PC-3 (cell line): Measurements from ENCODE around the gene RAB17. TPM values are rescaled to one million over a fixed set of nuclear protein-coding genes. Genes with fewer than 3 reads are reported as not detected.
"Not testable (repeated sequence)": the region's sequence is repeated elsewhere in the genome, so short reads cannot be mapped to it uniquely, and the experiment has no call there.

Source experiments
- ATAC-seq: fragments of 200-7000 bp; cut with Tn5 transposase; 2 replicates; pipeline ENCODE4 v1.9.1; 2020; ENCODE audit warnings: mild to moderate bottlenecking, moderate library complexity
- BruUV-seq: library from RNA; stranded (reverse); fragments of 400-500 nt; replicated peaks from 2 replicates; lab custom pipeline; 2021; lab: Mats Ljungman, UMichigan
- CTCF ChIA-PET: fragments of 300-600 bp; sonication (Branson Sonifier 250); formaldehyde crosslinking; loops from one replicate; lab custom pipeline; 2022; ENCODE audit warnings: antibody characterized with exemption; lab: Charles Lee
- POLR2A ChIA-PET: fragments of 300-600 bp; sonication (Branson Sonifier 250); formaldehyde crosslinking; loops from one replicate; lab custom pipeline; 2022; ENCODE audit warnings: antibody characterized with exemption; ENCODE audit not compliant: unreplicated experiment; lab: Charles Lee
- DNase-seq: peaks from one replicate; pipeline ENCODE4 v3.0.0-alpha.2; 2015
- H2AFZ ChIP-seq: fragments of 300-600 bp; sonication (generic); 2 replicates; pipeline ENCODE4 v1.6.0; 2016; ENCODE audit warnings: antibody characterized with exemption, low read length
- H3F3A ChIP-seq: fragments of 300-600 bp; sonication (generic); one replicate; pipeline ENCODE4 v1.6.0; 2017; ENCODE audit warnings: antibody characterized with exemption, low read length, control low read depth, mild to moderate bottlenecking; ENCODE audit not compliant: unreplicated experiment
- H3K27ac ChIP-seq: fragments of 300-600 bp; sonication (generic); 2 replicates; pipeline ENCODE4 v1.5.1; 2016; ENCODE audit warnings: mild to moderate bottlenecking, low read length
- H3K27me3 ChIP-seq: fragments of 300-600 bp; sonication (generic); 2 replicates; pipeline ENCODE4 v1.6.1; 2016; ENCODE audit warnings: low read length, mixed read lengths
- H3K36me3 ChIP-seq: fragments of 300-600 bp; sonication (generic); 2 replicates; pipeline ENCODE4 v1.6.1; 2016; ENCODE audit warnings: low read depth, mixed run types, low read length, mixed read lengths
- H3K4me1 ChIP-seq: fragments of 300-600 bp; sonication (generic); 2 replicates; pipeline ENCODE4 v1.5.1; 2016; ENCODE audit warnings: low read length; ENCODE audit not compliant: insufficient read depth
- H3K4me2 ChIP-seq: fragments of 300-600 bp; sonication (generic); 2 replicates; pipeline ENCODE4 v1.6.0; 2016; ENCODE audit warnings: low read length
- H3K4me3 ChIP-seq: fragments of 300-600 bp; sonication (generic); 2 replicates; pipeline ENCODE4 v1.5.1; 2016; ENCODE audit warnings: mild to moderate bottlenecking, low read length, mixed read lengths
- H3K79me2 ChIP-seq: fragments of 300-600 bp; sonication (generic); 2 replicates; pipeline ENCODE4 v1.6.1; 2017; ENCODE audit warnings: low read length, mixed read lengths
- H3K9ac ChIP-seq: fragments of 300-600 bp; sonication (generic); 2 replicates; pipeline ENCODE4 v1.6.0; 2016; ENCODE audit warnings: mild to moderate bottlenecking, low read length
- H3K9me2 ChIP-seq: fragments of 300-600 bp; sonication (generic); replicated peaks from 2 replicates; pipeline ENCODE4 v1.6.1; 2016; ENCODE audit warnings: mixed run types, low read length, mixed read lengths
- H3K9me3 ChIP-seq: fragments of 300-600 bp; sonication (generic); 2 replicates; pipeline ENCODE4 v1.6.1; 2016; ENCODE audit warnings: low read length, mixed read lengths
- H4K20me1 ChIP-seq: fragments of 300-600 bp; sonication (generic); 2 replicates; pipeline ENCODE4 v1.6.1; 2016; ENCODE audit warnings: low read length, mixed read lengths
- CTCF ChIP-seq: fragments of 300-600 bp; sonication (generic); conservative IDR thresholded peaks from 2 replicates; pipeline ENCODE4 v1.5.1; 2017; ENCODE audit warnings: antibody characterized with exemption, low read depth, mild to moderate bottlenecking, low read length
- EZH2 ChIP-seq: fragments of 300-600 bp; sonication (generic); IDR thresholded peaks from one replicate; pipeline ENCODE4 v1.6.1; 2017; ENCODE audit warnings: antibody characterized with exemption, mild to moderate bottlenecking, low read length; ENCODE audit not compliant: unreplicated experiment
- EZH2phosphoT487 ChIP-seq: fragments of 300-600 bp; sonication (generic); IDR thresholded peaks from 2 replicates; pipeline ENCODE4 v1.6.1; 2018; ENCODE audit warnings: mild to moderate bottlenecking, antibody characterized with exemption, low read length, borderline replicate concordance
- intact Hi-C: fragments of 100-400 bp; cut with micrococcal nuclease; formaldehyde crosslinking; loops from 2 replicates; pipeline ENCODE4 v1.9.0; 2023
- total RNA-seq: library from RNA; depleted of rRNA; stranded (reverse); fragments of >200 nt; gene quantifications from 2 replicates; pipeline ENCODE4 v1.2.3, GENCODE V29; 2014

Gene RAB17
- total RNA-seq, 1 experiment from 2014 or later: 28.9 TPM

- Histone ChIP-seq H3K27ac (no peak overlapping the region), H3K79me2 (no peaks in the 10 kb centered on the region), H3K4me3 (no peak overlapping the region), H3K36me3 (no peaks in the 10 kb centered on the region), H3K9me3 (no peaks in the 10 kb centered on the region), H3K4me1 (peaks cover 7% of the 10 kb centered on the region; the same call in 1 of the 2 replicates), H3K4me2 (no peak overlapping the region), H3F3A (no peaks in the 10 kb centered on the region), H2AFZ (no peak overlapping the region), H3K9ac (no peak overlapping the region), H4K20me1 (no peaks in the 10 kb centered on the region), H3K27me3 (no peaks in the 10 kb centered on the region), H3K9me2 (no peaks in the 10 kb centered on the region)
- CTCF ChIA-PET: no interaction called here
- no TSS peak for BruUV-seq
- no peak for DNase-seq
- POLR2A ChIA-PET: no interaction called here
- TF ChIP-seq CTCF (no peak), EZH2phosphoT487 (no peak)
- intact Hi-C loops: no loop called here
- ATAC-seq: no peak
Observed at GRCh38 chr2:237613679-237614078, 23.1 kb upstream of the RAB17 start.

DNA sequence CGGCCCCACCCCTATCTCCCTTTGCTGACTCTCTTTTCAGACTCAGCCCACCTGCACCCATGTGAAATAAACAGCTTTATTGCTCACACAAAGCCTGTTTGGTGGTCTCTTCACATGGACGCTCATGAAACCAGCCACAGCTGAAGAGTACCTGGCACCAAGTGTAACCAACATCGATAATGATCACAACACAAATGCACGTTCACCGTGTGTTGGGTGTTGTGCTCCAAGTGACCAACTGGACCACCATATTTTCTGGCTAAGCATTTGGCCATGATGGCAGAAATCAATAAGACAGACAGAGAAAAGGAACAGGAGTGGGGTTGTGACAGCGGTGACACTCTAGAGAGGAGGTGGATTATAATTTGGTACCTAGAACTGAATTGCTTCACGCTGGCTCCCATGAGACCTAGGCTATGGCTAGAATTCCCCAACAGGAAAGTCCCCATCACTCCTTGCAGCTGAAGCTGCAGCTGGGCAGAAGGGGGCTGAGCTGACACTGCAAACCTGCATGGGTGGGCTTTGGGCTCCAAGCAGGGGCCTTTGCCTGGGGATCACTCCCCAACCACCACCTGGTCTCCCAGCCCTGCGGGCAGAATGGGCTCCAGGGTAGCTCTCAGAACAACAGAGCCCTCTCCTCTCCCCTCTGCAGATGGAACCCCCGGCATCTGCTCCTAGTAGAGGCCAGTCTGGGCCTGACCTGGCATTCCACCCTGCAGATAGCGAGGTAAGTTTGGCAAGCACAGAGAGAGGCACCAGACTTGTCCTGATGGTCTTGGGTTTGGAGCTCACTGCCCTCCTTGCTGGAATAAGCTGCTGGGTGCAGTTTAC lies 22.2 kb upstream of the RAB17 start:
- TF ChIP-seq EZH2phosphoT487 (no peak), EZH2 (no peak), CTCF (no peak)
- H3K27ac ChIP-seq: no peak overlapping the region
- no TSS peak for BruUV-seq
- H3K9me3 ChIP-seq: no peaks in the 10 kb centered on the region
- no peak overlapping the region for H3K4me2 ChIP-seq
- ATAC-seq: no peak
- no peaks in the 10 kb centered on the region for H3K27me3 ChIP-seq
- no peaks in the 10 kb centered on the region for H3K36me3 ChIP-seq
- no peaks in the 10 kb centered on the region for H4K20me1 ChIP-seq
- CTCF ChIA-PET: no interaction called here
- DNase-seq: no peak
- no peak overlapping the region for H3K4me3 ChIP-seq
- H3F3A ChIP-seq: no peaks in the 10 kb centered on the region
- H3K4me1 ChIP-seq: peaks cover 7% of the 10 kb centered on the region; the same call in 1 of the 2 replicates
- POLR2A ChIA-PET: no interaction called here
- no peaks in the 10 kb centered on the region for H3K9me2 ChIP-seq
- H3K79me2 ChIP-seq: no peaks in the 10 kb centered on the region
- intact Hi-C loops: no loop called here
- H2AFZ ChIP-seq: no peak overlapping the region
- H3K9ac ChIP-seq: no peak overlapping the region

GRCh38 chr2:237606522-237606921 lies 16.0 kb upstream of the RAB17 start:
- BruUV-seq, CTCF ChIA-PET, ATAC-seq: not testable (repeated sequence)

More at GRCh38 chr2:237606522-237606921, 16.0 kb upstream of the RAB17 start:
- H3F3A ChIP-seq, DNase-seq, H3K27ac ChIP-seq, H3K4me1 ChIP-seq, H3K79me2 ChIP-seq, POLR2A ChIA-PET, H3K9me2 ChIP-seq, H3K9ac ChIP-seq, H3K4me2 ChIP-seq, H4K20me1 ChIP-seq, H3K36me3 ChIP-seq, H2AFZ ChIP-seq, H3K4me3 ChIP-seq, H3K27me3 ChIP-seq, H3K9me3 ChIP-seq: not testable (repeated sequence)
- intact Hi-C loops: loop anchor here (10.0 kb wide), 1 partner anchor 128 kb away; no protein-coding TSS in a partner anchor
